Astrocyte (in vitro differentiated cells and primary cell): ENCODE results near the gene VWA5B2. TPM values are rescaled to one million over a fixed set of nuclear protein-coding genes. Genes with fewer than 3 reads are reported as not detected.
A peak's percentile ranks its signal among the peaks of the same experiment; 100 is the strongest.

Experiments
- DNase-seq: peaks from one replicate; pipeline ENCODE4 v3.0.0-alpha.2; 2010; ENCODE audit warnings: low read depth
- FAIRE-seq: peaks from 2 replicates; lab custom pipeline; 2011; peaks lifted over from hg19 to GRCh38; lab: Jason Lieb, UNC
- H2AFZ ChIP-seq: 2 replicates; pipeline ENCODE4 v1.6.0; 2012; ENCODE audit warnings: low read depth, low read length, inconsistent platforms
- H3K27ac ChIP-seq: 2 replicates; pipeline ENCODE4 v1.5.1; 2011; ENCODE audit warnings: low read depth, low read length, inconsistent platforms
- H3K27me3 ChIP-seq: 2 replicates; pipeline ENCODE4 v1.6.0; 2011; ENCODE audit warnings: low read length, inconsistent platforms; ENCODE audit not compliant: insufficient read depth
- H3K36me3 ChIP-seq: 2 replicates; pipeline ENCODE4 v1.5.1; 2011; ENCODE audit warnings: low read length, inconsistent platforms; ENCODE audit not compliant: insufficient read depth
- H3K4me1 ChIP-seq: 2 replicates; pipeline ENCODE4 v1.5.1; 2011; ENCODE audit warnings: low read length, inconsistent platforms; ENCODE audit not compliant: insufficient read depth
- H3K4me2 ChIP-seq: 2 replicates; pipeline ENCODE4 v1.6.0; 2012; ENCODE audit warnings: low read length, inconsistent platforms
- H3K4me3 ChIP-seq: 2 replicates; pipeline ENCODE4 v1.5.1; 2011; ENCODE audit warnings: low read depth, mild to moderate bottlenecking, low read length, inconsistent platforms; ENCODE audit not compliant: insufficient read depth
- H3K79me2 ChIP-seq: 2 replicates; pipeline ENCODE4 v1.6.0; 2012; ENCODE audit warnings: mild to moderate bottlenecking, low read length, inconsistent platforms; ENCODE audit not compliant: insufficient read depth
- H3K9ac ChIP-seq: 2 replicates; pipeline ENCODE4 v1.6.0; 2012; ENCODE audit warnings: mild to moderate bottlenecking, low read length, inconsistent platforms
- H3K9me3 ChIP-seq: 2 replicates; pipeline ENCODE4 v1.5.1; 2012; ENCODE audit warnings: low read depth, mild to moderate bottlenecking, low read length, inconsistent platforms; ENCODE audit not compliant: insufficient read depth
- H4K20me1 ChIP-seq: 2 replicates; pipeline ENCODE4 v1.6.0; 2012; ENCODE audit warnings: low read length, inconsistent platforms; ENCODE audit not compliant: insufficient read depth
- H3K27ac Mint-ChIP-seq: one replicate; pipeline ENCODE4 v1.8.0; 2021; ENCODE audit warnings: mild to moderate bottlenecking, mixed read lengths; ENCODE audit not compliant: unreplicated experiment
- H3K27me3 Mint-ChIP-seq: one replicate; pipeline ENCODE4 v1.8.0; 2021; ENCODE audit warnings: low read depth, mixed read lengths; ENCODE audit not compliant: unreplicated experiment
- H3K36me3 Mint-ChIP-seq: one replicate; pipeline ENCODE4 v1.8.0; 2021; ENCODE audit warnings: low read depth, mixed read lengths; ENCODE audit not compliant: unreplicated experiment
- H3K4me1 Mint-ChIP-seq: one replicate; pipeline ENCODE4 v1.8.0; 2021; ENCODE audit warnings: low read depth, mixed read lengths; ENCODE audit not compliant: unreplicated experiment
- H3K4me3 Mint-ChIP-seq: one replicate; pipeline ENCODE4 v1.8.0; 2021; ENCODE audit warnings: mild to moderate bottlenecking, moderate library complexity, mixed read lengths; ENCODE audit not compliant: unreplicated experiment
- H3K9me3 Mint-ChIP-seq: one replicate; pipeline ENCODE4 v1.8.0; 2021; ENCODE audit warnings: mild to moderate bottlenecking, mixed read lengths; ENCODE audit not compliant: unreplicated experiment
- EZH2 ChIP-seq: IDR thresholded peaks from 2 replicates; pipeline ENCODE4 v1.6.1; 2012; ENCODE audit warnings: mild to moderate bottlenecking, low read length, inconsistent platforms; ENCODE audit not compliant: insufficient read depth
- total RNA-seq: library from RNA; stranded (reverse); gene quantifications from 2 replicates; pipeline ENCODE4 v1.2.1, GENCODE V29; 2021
- TF ChIP-seq, protein P1 (sequence below): IDR thresholded peaks from 2 replicates; pipeline ENCODE4 v1.5.1; 2011; ENCODE audit warnings: low read depth, mild to moderate bottlenecking, inconsistent platforms, low read length, moderate library complexity; ENCODE audit not compliant: insufficient read depth

VWA5B2 gene
- total RNA-seq, 1 donor from 2014 or later: 0.23 TPM

DNA sequence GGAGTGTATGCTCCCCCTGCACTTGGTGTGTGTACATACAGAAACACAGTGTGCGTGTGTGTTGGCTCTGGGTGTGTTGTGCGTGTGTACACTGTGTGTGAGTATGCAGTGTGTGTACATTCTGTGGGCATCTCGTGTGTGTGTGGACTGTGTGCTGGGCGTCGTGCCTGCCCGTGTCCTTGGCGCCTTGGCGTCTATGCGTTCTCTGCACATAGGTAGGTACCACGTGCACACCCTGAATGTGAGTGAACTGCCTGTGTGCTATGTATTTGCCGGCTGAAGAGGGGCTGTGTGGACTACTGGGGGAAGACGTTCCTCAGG lies 46.0 kb downstream of the VWA5B2 start:
- H3K27me3 ChIP-seq: peaks cover 39% of the 10 kb centered on the region
- Mint-ChIP-seq H3K4me3 (no peak overlapping the region), H3K27ac (no peak overlapping the region), H3K27me3 (peaks cover 61% of the 10 kb centered on the region), H3K36me3 (no peaks in the 10 kb centered on the region), H3K9me3 (peaks cover 5% of the 10 kb centered on the region), H3K4me1 (no peaks in the 10 kb centered on the region)
- H3K4me1 ChIP-seq: no peaks in the 10 kb centered on the region
- no peaks in the 10 kb centered on the region for H3K9me3 ChIP-seq
- no peak overlapping the region for H3K27ac ChIP-seq
- no peak overlapping the region for H3K4me3 ChIP-seq
- no peak for TF ChIP-seq EZH2
- TF ChIP-seq, protein P1, sequence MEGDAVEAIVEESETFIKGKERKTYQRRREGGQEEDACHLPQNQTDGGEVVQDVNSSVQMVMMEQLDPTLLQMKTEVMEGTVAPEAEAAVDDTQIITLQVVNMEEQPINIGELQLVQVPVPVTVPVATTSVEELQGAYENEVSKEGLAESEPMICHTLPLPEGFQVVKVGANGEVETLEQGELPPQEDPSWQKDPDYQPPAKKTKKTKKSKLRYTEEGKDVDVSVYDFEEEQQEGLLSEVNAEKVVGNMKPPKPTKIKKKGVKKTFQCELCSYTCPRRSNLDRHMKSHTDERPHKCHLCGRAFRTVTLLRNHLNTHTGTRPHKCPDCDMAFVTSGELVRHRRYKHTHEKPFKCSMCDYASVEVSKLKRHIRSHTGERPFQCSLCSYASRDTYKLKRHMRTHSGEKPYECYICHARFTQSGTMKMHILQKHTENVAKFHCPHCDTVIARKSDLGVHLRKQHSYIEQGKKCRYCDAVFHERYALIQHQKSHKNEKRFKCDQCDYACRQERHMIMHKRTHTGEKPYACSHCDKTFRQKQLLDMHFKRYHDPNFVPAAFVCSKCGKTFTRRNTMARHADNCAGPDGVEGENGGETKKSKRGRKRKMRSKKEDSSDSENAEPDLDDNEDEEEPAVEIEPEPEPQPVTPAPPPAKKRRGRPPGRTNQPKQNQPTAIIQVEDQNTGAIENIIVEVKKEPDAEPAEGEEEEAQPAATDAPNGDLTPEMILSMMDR: no peak
- H3K4me2 ChIP-seq: peak overlapping the region; percentile 67
- peak overlapping the region; percentile 24 for H2AFZ ChIP-seq
- DNase-seq (no peak), FAIRE-seq (no peak)
- H4K20me1 ChIP-seq: no peaks in the 10 kb centered on the region
- H3K79me2 ChIP-seq: no peaks in the 10 kb centered on the region
- no peaks in the 10 kb centered on the region for H3K36me3 ChIP-seq
- no peak overlapping the region for H3K9ac ChIP-seq

DNA sequence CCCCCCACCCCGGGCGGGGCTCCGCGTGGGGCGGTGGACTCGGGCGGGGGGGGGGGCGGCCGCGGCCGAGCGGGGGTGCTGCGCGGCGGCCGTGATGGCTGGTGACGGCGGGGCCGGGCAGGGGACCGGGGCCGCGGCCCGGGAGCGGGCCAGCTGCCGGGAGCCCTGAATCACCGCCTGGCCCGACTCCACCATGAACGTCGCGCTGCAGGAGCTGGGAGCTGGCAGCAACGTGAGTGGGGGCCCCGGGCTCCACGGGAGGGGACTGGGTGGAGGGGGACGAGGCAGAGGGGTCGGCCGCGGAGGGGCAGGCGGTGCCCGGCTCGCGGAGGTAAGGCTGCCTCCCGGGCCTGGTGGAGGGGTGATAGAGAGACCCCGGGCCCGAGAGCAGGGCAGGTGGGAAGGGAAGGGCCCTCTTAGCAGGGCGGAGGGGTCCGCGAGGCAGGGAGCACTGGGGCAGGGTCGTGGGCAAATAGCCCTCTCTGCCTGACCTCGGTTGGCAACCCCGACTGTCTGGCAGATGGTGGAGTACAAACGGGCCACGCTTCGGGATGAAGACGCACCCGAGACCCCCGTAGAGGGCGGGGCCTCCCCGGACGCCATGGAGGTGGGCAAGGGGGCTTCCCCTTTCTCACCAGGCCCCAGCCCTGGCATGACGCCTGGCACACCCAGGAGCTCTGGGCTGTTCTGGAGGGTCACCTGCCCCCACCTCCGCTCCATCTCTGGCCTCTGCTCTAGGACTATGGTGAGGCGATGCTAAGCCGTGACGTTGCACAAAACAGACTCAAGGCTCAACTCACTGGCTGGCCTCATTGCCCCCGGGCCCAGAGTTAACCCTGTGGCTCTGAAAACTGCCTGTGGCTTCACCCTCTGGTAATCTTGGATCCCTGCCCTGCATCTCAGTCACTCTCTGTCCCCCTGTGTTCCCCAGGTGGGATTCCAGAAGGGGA lies 46.9 kb downstream of the VWA5B2 start, which contains the start of gene ECE2:
Gene ECE2, plus strand, starts transcription at position 62 of the 950 bp plus-strand sequence. Its CDS starts 132 bp downstream, at position 194.
- Mint-ChIP-seq H3K4me3 (no peak within 1 kb of the TSS), H3K27me3 (peaks cover 67% of the 10 kb centered on the region), H3K36me3 (no peaks in the 10 kb centered on the region), H3K9me3 (peaks cover 5% of the 10 kb centered on the region), H3K4me1 (no peaks in the 10 kb centered on the region), H3K27ac (no peak within 1 kb of the TSS)
- DNase-seq: no peak
- Histone ChIP-seq H3K9ac (no peak within 1 kb of the TSS), H3K27ac (no peak within 1 kb of the TSS), H3K79me2 (no peaks in the 10 kb centered on the region), H2AFZ (peak within 1 kb of the TSS; percentile 39), H3K27me3 (peaks cover 39% of the 10 kb centered on the region), H3K4me2 (peak within 1 kb of the TSS; percentile 67), H3K4me1 (no peaks in the 10 kb centered on the region), H3K4me3 (no peak within 1 kb of the TSS), H3K9me3 (no peaks in the 10 kb centered on the region), H4K20me1 (no peaks in the 10 kb centered on the region), H3K36me3 (no peaks in the 10 kb centered on the region)
- peak; percentile 68 for TF ChIP-seq EZH2
- TF ChIP-seq, protein P1: no peak
- no peak for FAIRE-seq

GRCh38 chr3:184277366-184277765 lies 48.0 kb downstream of the VWA5B2 start:
- TF ChIP-seq EZH2: no peak
- TF ChIP-seq, protein P1: no peak
- H3K36me3 ChIP-seq: no peaks in the 10 kb centered on the region
- H2AFZ ChIP-seq: no peak overlapping the region
- no peak overlapping the region for H3K4me3 ChIP-seq
- H3K9ac ChIP-seq: no peak overlapping the region
- H3K4me2 ChIP-seq: no peak overlapping the region
- Mint-ChIP-seq H3K9me3 (peaks cover 5% of the 10 kb centered on the region), H3K36me3 (peaks cover 2% of the 10 kb centered on the region), H3K27ac (no peak overlapping the region), H3K4me3 (no peak overlapping the region), H3K4me1 (no peaks in the 10 kb centered on the region), H3K27me3 (peaks cover 71% of the 10 kb centered on the region)
- H3K27ac ChIP-seq: no peak overlapping the region
- H3K27me3 ChIP-seq: peaks cover 39% of the 10 kb centered on the region
- H3K9me3 ChIP-seq: no peaks in the 10 kb centered on the region
- no peak for DNase-seq
- no peaks in the 10 kb centered on the region for H3K4me1 ChIP-seq
- H3K79me2 ChIP-seq: no peaks in the 10 kb centered on the region
- no peaks in the 10 kb centered on the region for H4K20me1 ChIP-seq
- no peak for FAIRE-seq
